Activated CD4-positive, alpha-beta T cell treated with anti-CD3 and anti-CD28 coated beads, Interleukin-2, amount 10 ng/mL, durations not matched to agents 7 days and 5 days (primary cell): ENCODE data around the gene ETV1. TPM values are rescaled to one million over a fixed set of nuclear protein-coding genes. Genes with fewer than 3 reads are reported as not detected.

Experiments used
- CTCF ChIA-PET: fragments of 350-600 bp; sonication (Branson Sonifier 250); formaldehyde crosslinking; loops from one replicate; lab custom pipeline; 2021; ENCODE audit warnings: antibody characterized with exemption; lab: Charles Lee
- POLR2A ChIA-PET: fragments of 350-600 bp; sonication (Branson Sonifier 250); formaldehyde crosslinking; loops from one replicate; lab custom pipeline; 2021; ENCODE audit warnings: antibody characterized with exemption; lab: Charles Lee
- DNase-seq: peaks from one replicate; pipeline ENCODE4 v3.0.0-alpha.2; 2020
- H3K27ac Mint-ChIP-seq: one replicate; pipeline ENCODE4 v1.8.0; 2021; ENCODE audit warnings: mild to moderate bottlenecking, moderate library complexity, mixed read lengths
- H3K27me3 Mint-ChIP-seq: one replicate; pipeline ENCODE4 v1.8.0; 2021; ENCODE audit warnings: mixed read lengths
- H3K36me3 Mint-ChIP-seq: one replicate; pipeline ENCODE4 v1.8.0; 2021; ENCODE audit warnings: low read depth, mixed read lengths
- H3K4me1 Mint-ChIP-seq: one replicate; pipeline ENCODE4 v1.8.0; 2021; ENCODE audit warnings: mixed read lengths
- H3K4me3 Mint-ChIP-seq: one replicate; pipeline ENCODE4 v1.8.0; 2021; ENCODE audit warnings: mild to moderate bottlenecking, moderate library complexity, mixed read lengths
- H3K9me3 Mint-ChIP-seq: one replicate; pipeline ENCODE4 v1.8.0; 2021; ENCODE audit warnings: mixed read lengths
- total RNA-seq, 2 experiments: library from RNA; stranded (reverse); gene quantifications; one replicate each; pipeline ENCODE4 v1.2.3, GENCODE V29; 2021

Gene ETV1
- total RNA-seq, 2 experiments from 2014 or later = 0.05 to 0.33 TPM

GRCh38 chr7:13880789-13881188 is 108.7 kb downstream of the ETV1 start:
- Mint-ChIP-seq H3K36me3 (no peaks in the 10 kb centered on the region), H3K4me1 (no peaks in the 10 kb centered on the region), H3K9me3 (peaks cover 7% of the 10 kb centered on the region), H3K4me3 (no peak overlapping the region), H3K27ac (no peak overlapping the region), H3K27me3 (no peaks in the 10 kb centered on the region)
- CTCF ChIA-PET = no interaction called here
- POLR2A ChIA-PET = no interaction called here
- DNase-seq = no peak

GRCh38 chr7:13879994-13880686 is 109.3 kb downstream of the ETV1 start:
- POLR2A ChIA-PET = no interaction called here
- Mint-ChIP-seq H3K4me1 (no peaks in the 10 kb centered on the region), H3K4me3 (no peak overlapping the region), H3K27me3 (no peaks in the 10 kb centered on the region), H3K36me3 (no peaks in the 10 kb centered on the region), H3K9me3 (peaks cover 7% of the 10 kb centered on the region), H3K27ac (no peak overlapping the region)
- DNase-seq = no peak
- CTCF ChIA-PET = no interaction called here

DNA sequence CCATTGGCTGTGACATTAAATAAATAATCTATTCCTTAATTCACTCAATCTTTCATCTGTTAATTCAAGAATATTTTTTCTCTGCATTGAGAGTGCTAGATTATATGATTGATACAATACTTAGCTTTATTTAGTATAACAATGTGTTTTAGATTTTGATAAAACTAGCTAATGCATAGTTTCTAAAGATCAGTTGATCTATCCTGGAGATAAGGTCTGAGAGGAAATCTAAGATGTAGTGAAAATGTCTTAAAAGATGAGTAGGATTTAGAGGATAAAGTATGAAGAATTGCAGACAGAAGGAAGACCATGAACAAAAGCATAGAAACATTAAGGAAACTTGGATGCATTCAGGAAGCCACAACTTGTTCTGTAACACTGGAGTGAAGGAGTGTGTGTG is 110.3 kb downstream of the ETV1 start:
- peaks cover 7% of the 10 kb centered on the region for H3K9me3 Mint-ChIP-seq
- no peak for DNase-seq
- H3K36me3 Mint-ChIP-seq = no peaks in the 10 kb centered on the region
- no peak overlapping the region for H3K27ac Mint-ChIP-seq
- ChIA-PET CTCF (no interaction called here), POLR2A (no interaction called here)
- no peaks in the 10 kb centered on the region for H3K27me3 Mint-ChIP-seq
- no peak overlapping the region for H3K4me3 Mint-ChIP-seq
- H3K4me1 Mint-ChIP-seq = no peaks in the 10 kb centered on the region

DNA sequence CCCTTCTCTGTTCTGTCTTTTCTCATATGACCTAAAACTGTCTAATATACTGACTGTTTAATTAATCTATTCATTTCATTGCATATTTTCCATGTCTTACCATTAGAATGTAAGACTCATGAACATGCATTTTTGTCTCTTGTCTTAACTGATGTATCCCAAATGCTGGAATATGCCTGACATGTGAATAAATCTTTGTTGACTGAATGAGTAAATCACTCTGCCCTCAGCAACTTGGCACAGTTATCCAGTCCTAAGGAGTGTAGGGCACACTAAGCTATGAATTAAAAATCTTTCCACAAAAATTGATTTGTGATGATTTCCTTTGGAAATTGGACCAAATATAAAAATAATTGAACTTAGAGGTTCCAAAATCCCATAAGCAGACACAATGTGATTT is 111.3 kb downstream of the ETV1 start:
- POLR2A ChIA-PET = no interaction called here
- Mint-ChIP-seq H3K36me3 (no peaks in the 10 kb centered on the region), H3K27me3 (no peaks in the 10 kb centered on the region), H3K4me3 (no peak overlapping the region), H3K9me3 (peaks cover 7% of the 10 kb centered on the region), H3K27ac (no peak overlapping the region), H3K4me1 (no peaks in the 10 kb centered on the region)
- CTCF ChIA-PET = no interaction called here
- no peak for DNase-seq

GRCh38 chr7:13875496-13876074 is 113.9 kb downstream of the ETV1 start:
- Mint-ChIP-seq H3K4me1 (no peaks in the 10 kb centered on the region), H3K36me3 (no peaks in the 10 kb centered on the region), H3K27me3 (no peaks in the 10 kb centered on the region), H3K4me3 (no peak overlapping the region), H3K9me3 (peaks cover 8% of the 10 kb centered on the region), H3K27ac (no peak overlapping the region)
- CTCF ChIA-PET = no interaction called here
- POLR2A ChIA-PET = no interaction called here
- no peak for DNase-seq

DNA sequence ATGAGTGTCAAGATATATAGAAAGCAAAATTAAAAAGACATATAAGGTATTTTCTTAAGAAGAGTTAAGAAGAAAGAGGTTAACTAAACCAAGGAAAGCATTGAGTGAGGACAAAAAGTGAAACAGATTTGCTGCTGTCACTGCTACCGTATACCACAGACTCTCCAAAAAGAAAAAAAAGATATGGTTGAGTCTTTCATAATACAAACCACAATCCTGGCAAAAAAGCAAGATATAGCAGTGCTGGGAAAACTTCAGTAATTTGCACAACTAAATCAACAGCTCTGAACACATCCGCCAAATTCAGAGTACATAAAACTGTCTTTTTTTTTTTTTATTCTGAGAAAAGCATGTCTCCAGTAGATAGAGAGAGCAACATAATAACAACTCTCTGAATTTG is 114.7 kb downstream of the ETV1 start:
- no peaks in the 10 kb centered on the region for H3K36me3 Mint-ChIP-seq
- no peaks in the 10 kb centered on the region for H3K4me1 Mint-ChIP-seq
- no peaks in the 10 kb centered on the region for H3K27me3 Mint-ChIP-seq
- POLR2A ChIA-PET = no interaction called here
- H3K27ac Mint-ChIP-seq = no peak overlapping the region
- H3K9me3 Mint-ChIP-seq = peaks cover 9% of the 10 kb centered on the region
- no peak overlapping the region for H3K4me3 Mint-ChIP-seq
- DNase-seq = no peak
- CTCF ChIA-PET = no interaction called here

GRCh38 chr7:13872709-13873108 is 116.8 kb downstream of the ETV1 start:
- peaks cover 8% of the 10 kb centered on the region for H3K9me3 Mint-ChIP-seq
- POLR2A ChIA-PET = no interaction called here
- DNase-seq = no peak

DNA sequence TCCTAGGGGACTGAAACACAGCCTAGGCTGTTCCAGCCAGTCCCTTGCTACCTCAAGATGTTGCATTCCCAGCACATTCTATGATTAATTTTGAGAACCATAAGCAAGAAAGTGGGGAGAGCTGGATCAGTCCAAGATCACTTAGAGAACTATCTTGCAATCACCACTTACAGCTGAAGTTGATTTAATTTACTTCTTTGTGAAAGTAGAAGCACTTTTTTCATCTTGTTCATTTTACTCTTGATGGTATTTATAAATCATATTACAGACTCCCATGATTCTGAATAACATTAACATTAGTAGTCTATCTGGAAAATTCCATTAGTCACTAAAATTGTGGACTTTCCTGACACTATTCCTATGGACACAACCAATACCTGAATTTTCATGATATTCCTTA is 118.5 kb downstream of the ETV1 start:
- Mint-ChIP-seq H3K9me3 (peaks cover 8% of the 10 kb centered on the region), H3K36me3 (no peaks in the 10 kb centered on the region), H3K27me3 (no peaks in the 10 kb centered on the region), H3K4me1 (no peaks in the 10 kb centered on the region), H3K4me3 (no peak overlapping the region), H3K27ac (no peak overlapping the region)
- no peak for DNase-seq
- ChIA-PET CTCF (no interaction called here), POLR2A (no interaction called here)

More at GRCh38 chr7:13872709-13873108, 116.8 kb downstream of the ETV1 start:
- CTCF ChIA-PET = no interaction called here
- Mint-ChIP-seq H3K27me3 (no peaks in the 10 kb centered on the region), H3K4me1 (no peaks in the 10 kb centered on the region), H3K36me3 (no peaks in the 10 kb centered on the region), H3K27ac (no peak overlapping the region), H3K4me3 (no peak overlapping the region)

DNA sequence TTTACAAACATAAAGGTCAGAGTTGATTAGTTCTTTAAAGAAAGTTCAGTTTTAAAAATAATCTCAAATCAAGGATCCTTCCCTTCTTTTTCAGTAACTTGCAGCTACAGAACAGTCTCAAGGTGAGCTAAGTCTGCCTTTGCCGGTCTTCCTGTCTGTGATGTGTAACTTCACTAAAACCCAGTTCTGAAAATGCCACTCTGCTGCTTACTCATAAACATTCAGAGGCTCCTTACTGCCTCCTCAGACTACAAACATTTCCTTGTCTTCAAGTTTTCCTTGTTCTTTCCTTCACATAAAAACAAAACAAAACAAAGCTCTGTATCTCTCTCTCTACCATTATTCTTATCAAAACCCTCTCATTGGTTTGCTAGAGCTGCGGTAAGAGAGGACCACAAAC is 128.7 kb downstream of the ETV1 start:
- ChIA-PET POLR2A (no interaction called here), CTCF (interaction anchor here (1.4 kb wide), 1 partner anchor 10 kb away, joined by 4 read pairs; no protein-coding TSS in a partner anchor)
- Mint-ChIP-seq H3K4me3 (no peak overlapping the region), H3K9me3 (no peaks in the 10 kb centered on the region), H3K27ac (no peak overlapping the region), H3K4me1 (no peaks in the 10 kb centered on the region), H3K27me3 (no peaks in the 10 kb centered on the region), H3K36me3 (no peaks in the 10 kb centered on the region)
- DNase-seq = no peak

GRCh38 chr7:13856012-13856411 is 133.5 kb downstream of the ETV1 start:
- CTCF ChIA-PET = no interaction called here
- H3K27ac Mint-ChIP-seq = no peak overlapping the region
- DNase-seq = no peak
- no peaks in the 10 kb centered on the region for H3K4me1 Mint-ChIP-seq
- H3K4me3 Mint-ChIP-seq = no peak overlapping the region
- H3K27me3 Mint-ChIP-seq = no peaks in the 10 kb centered on the region
- no peaks in the 10 kb centered on the region for H3K9me3 Mint-ChIP-seq
- H3K36me3 Mint-ChIP-seq = no peaks in the 10 kb centered on the region
- POLR2A ChIA-PET = no interaction called here

DNA sequence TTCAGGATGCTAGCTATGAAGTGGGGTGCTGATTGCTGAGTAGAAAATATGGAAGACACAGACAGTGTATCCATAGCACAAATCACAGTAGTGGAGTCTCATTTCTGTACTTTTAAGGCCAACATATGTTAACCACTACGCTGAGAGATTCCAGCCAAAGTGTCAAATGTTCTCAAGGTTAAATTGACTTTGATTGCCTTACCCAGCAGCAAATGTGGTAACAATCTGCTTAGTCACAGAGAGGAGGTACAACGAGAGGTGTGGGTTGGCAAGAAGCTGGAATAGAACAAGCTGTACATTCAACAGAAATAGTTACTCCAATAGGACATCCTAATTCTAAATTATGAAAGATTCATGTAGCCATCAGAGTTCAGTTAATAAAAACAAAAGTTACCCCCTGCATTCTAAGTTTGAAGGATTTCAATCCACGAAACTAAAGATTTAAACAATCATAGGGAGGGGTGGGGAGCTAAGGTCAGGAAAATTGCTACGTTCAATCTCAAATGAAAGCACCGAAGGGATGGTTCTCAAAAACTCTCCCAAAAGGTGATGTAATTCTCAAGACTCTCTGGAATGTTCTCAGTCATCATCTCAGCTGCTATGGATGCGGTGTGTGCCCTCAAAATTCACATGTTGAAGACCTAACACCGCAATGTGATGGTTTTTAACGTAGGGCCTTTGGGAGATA is 137.0 kb downstream of the ETV1 start:
- H3K27me3 Mint-ChIP-seq = no peaks in the 10 kb centered on the region
- H3K27ac Mint-ChIP-seq = no peak overlapping the region
- DNase-seq = no peak
- H3K36me3 Mint-ChIP-seq = no peaks in the 10 kb centered on the region
- ChIA-PET CTCF (no interaction called here), POLR2A (no interaction called here)
- H3K9me3 Mint-ChIP-seq = peaks cover 4% of the 10 kb centered on the region
- H3K4me3 Mint-ChIP-seq = no peak overlapping the region
- peaks cover 16% of the 10 kb centered on the region for H3K4me1 Mint-ChIP-seq

GRCh38 chr7:13851736-13852135 is 137.7 kb downstream of the ETV1 start:
- no peaks in the 10 kb centered on the region for H3K27me3 Mint-ChIP-seq
- H3K4me3 Mint-ChIP-seq = no peak overlapping the region
- CTCF ChIA-PET = no interaction called here
- H3K36me3 Mint-ChIP-seq = no peaks in the 10 kb centered on the region
- H3K4me1 Mint-ChIP-seq = peaks cover 16% of the 10 kb centered on the region
- POLR2A ChIA-PET = no interaction called here
- no peak for DNase-seq
- no peak overlapping the region for H3K27ac Mint-ChIP-seq
- peaks cover 4% of the 10 kb centered on the region for H3K9me3 Mint-ChIP-seq

DNA sequence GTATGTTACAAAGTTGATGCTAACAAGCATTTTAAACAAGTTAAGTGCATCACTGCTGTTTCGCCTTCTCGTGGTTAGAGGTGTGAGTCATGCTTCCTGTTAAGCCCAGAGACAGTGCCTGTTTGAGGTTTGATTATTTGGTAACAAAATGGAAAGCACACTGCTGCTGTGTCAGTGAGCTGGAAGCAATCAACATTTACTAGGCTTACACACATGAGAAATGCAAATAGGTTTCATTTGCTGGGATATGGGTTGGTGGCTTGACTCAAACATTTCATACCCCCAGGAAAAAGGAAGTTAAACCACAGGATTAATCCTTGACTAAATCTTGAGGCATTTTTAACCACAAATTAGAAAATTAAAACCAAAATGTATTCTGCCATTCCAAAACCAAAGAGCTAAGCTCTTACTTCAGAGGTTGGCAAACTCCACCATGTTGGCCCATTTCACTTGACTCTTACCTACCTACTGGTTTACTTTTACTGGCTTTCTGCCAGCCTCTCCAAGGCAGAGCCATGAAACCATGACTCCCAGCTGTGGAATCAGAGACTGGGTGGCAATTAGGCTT is 139.2 kb downstream of the ETV1 start:
- ChIA-PET CTCF (interaction anchor here (1.4 kb wide), 1 partner anchor 10 kb away, joined by 4 read pairs; no protein-coding TSS in a partner anchor), POLR2A (interaction anchor here (0.7 kb wide), 1 partner anchor 1646 kb away, joined by 3 read pairs; no protein-coding TSS in a partner anchor)
- Mint-ChIP-seq H3K9me3 (peaks cover 4% of the 10 kb centered on the region), H3K27me3 (no peaks in the 10 kb centered on the region), H3K4me1 (peaks cover 16% of the 10 kb centered on the region), H3K36me3 (no peaks in the 10 kb centered on the region), H3K4me3 (no peak overlapping the region), H3K27ac (peak overlapping the region; percentile 74)
- DNase-seq = peak; percentile 55
